HuH-7.5 (cell line): Measurements from ENCODE around the gene ARID1B.

Source experiments
- DNase-seq: peaks from one replicate; pipeline ENCODE4 v3.0.0; 2011; ENCODE audit warnings: low spot score

Gene ARID1B

DNA sequence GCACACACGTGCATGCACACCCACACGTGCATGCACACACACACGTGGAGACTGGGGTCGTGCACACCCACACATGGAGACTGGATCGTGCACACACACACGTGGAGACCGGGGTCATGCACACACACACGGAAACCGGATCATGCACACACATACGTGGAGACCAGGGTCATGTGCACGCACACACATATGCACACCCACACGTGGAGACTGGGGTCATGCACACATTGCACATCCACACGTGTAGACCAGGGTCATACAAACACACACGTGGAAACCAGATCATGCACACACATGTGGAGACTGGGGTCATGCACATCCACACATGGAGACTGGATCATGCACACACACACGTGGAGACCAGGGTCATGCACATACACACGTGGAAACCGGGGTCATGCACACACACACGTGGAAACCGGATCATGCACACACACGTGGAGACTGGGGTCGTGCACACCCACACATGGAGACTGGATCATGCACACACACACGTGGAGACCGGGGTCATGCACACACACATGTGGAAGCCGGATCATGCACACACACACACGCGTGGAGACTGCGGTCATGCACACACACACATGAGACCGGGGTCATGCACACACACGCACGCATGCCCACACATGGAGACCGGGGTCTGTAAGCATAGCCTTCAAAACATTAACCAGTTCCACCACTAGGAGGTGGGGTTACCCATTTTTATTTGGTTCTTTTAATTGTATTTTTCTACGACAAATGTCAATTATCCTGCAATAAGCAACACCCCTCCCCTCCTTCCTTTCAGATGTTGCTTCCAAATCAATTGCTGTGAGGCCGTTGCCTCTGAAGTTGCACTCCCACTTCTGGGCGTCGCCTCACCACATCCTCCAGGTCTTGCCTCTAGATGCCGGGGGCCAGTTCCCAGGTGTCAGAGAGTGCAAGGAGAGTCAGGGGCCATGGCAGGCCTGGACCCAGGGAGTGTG lies 450.3 kb downstream of the ARID1B start:
- DNase-seq, result peak; percentile 38

DNA sequence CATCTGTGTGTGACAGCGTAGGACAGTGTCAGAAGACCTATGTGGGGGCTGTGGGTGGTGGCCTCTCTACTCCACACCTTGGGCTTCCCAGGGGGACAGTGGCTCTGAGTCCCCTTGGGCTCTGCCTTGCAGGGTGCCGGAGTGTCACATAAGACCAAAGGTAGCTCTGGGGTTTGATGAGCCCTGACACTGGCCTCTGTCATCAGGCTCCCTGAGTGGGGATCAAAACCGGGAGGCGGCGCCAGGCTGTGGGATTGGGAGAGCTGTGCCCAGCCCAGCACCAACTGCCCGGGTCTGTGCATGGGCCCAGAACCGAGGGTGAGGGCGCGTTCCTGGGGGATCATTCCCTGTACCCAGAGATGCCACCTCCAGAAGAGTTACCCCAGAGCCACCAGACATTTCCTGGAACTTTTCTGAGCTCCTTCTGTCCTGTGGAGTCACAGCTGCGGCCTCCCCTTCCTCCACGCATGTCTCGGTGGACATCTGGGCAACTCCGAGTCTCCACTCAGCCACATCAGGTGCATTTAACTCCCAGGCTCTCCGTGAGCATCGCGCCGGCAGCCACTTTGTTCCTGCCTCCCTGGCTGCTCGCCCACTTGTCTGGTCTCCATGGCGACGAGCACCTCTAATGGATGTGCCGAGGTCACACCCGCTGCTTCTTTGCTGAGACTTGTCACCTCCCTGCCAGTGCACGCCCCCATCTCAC lies 451.4 kb downstream of the ARID1B start:
- no peak for DNase-seq

DNA sequence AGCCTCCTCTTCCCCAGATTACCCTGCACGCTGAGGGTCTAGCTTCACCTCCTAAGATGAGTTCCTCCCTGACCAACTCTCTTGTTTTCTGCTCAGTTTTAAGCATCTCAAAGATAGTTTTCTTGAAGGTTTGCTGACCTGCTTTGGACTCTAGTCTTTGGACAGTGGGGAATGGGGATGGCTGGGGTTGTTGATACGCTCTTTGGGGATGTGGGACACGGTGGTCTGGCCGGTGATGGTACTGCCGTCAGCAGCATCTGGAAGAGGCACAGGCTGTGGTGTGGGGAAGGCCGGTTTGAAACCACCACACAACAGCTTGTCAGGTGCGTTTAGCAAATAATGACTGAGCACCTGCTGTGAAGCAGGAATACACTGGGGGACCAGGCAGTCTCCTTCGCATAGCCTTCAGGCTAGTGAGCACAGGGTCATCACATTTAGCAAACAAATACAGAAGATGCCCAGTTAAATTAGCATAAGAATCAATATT lies 452.0 kb downstream of the ARID1B start:
- no peak for DNase-seq

DNA sequence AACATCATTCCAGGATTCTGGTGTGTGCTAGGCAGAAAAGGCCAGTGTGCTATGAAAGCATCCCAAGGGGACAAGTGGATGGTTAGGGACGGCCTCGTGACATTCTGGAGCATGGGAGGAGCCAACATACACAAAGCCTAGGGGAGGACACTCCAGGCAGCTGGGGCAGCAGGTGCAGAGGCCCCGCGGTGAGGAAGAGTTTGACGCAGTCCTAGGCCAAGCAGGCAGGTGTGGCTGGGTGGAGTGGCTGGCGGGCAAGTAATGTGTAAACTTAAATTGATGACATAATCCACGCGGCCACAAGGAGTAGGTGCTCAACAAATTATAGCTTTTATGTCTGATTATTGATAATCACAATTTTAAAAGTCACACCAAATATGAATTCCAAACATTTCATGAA lies 452.5 kb downstream of the ARID1B start:
- DNase-seq, result no peak

DNA sequence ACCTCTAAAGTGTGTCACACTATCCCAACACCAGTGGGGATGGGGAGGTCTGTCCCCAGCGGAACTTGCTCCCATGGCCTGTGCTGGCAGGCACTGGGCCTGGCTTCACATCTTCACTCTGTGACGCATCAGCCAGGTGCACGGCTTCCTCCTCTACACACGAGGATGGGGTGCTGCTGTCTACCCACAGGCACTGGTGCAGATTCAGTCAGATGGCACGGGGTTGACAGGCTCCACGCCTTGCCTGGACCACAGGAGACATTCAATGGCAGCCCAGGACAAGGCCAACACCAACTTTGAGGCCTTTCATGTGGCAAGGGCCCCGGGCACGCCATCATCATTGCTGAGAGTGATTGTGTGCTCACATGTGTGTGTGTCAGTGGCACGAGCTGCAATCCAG lies 453.7 kb downstream of the ARID1B start:
- DNase-seq, result no peak

DNA sequence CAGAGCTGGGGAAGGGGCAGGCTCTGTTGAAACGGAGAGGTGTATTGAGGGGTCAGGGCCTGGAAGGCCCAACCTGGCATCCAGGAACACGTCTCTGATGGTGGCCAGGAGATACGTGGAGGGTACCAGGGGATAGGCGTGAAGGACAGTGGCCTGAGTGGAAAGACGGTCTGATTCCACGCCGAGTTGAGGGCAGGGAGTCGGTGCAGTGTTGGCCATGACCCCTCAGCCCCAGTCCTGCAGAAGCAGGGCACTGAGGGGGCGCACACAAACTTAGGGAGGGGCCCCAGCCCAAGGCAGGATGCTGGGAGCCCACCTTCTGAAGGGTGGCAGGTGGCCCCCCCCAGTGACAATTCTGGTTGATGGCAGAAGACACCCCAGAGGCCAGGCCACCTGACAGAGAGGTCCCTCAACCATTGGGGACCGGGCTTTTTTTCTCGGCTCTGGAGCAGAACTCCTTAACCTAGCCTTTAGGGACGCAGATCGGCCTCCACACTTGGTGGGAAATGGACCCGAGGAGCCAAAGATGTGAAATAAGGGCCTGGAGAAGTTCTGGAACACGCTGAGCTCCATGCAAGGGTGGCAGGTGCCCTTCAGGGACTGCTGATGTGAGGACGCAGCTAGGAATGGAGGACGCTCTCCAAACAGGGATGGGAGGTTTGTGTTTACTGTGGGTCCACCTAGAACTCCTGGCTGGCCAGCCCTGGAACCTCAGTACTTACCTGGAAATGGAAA lies 455.1 kb downstream of the ARID1B start:
- no peak for DNase-seq

DNA sequence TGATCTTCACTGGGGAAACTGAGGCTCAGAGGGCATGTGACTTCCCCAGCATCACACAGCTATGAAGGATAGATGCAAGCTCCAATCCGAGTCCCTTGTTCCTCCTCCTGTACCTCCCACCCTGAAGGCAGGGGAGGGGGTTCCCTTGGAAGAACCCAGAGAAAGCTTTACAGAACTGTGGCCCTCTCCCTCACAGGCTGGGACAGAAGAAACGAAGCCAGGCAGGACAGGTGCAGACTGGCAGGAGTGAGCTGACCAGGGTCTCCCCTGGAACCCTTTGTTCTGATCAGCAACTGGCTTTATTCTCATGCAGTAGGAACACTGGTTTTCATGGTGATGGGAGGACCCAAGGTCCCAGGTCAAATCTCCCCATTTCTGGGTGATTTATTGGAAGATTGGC lies 456.0 kb downstream of the ARID1B start:
- no peak for DNase-seq

DNA sequence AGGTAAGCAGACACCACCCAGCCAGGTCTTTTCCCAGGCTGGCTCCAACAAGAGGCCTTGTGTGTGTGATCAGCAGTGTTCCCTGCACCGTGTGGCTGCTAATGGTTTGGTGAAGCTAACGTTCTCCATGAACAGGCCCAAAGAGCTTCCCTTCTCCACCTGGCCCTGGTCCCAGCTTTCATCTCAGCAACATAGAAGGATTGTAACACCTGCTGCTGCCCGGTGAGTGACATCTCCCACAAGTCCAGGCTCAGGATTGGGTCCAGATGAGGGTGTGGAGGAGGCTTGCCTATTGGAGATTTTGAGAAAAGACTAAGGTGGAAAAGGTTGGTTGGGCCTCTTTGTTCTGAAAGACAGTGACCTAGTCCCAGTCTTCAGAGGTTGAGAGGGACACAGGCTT lies 456.5 kb downstream of the ARID1B start:
- no peak for DNase-seq

DNA sequence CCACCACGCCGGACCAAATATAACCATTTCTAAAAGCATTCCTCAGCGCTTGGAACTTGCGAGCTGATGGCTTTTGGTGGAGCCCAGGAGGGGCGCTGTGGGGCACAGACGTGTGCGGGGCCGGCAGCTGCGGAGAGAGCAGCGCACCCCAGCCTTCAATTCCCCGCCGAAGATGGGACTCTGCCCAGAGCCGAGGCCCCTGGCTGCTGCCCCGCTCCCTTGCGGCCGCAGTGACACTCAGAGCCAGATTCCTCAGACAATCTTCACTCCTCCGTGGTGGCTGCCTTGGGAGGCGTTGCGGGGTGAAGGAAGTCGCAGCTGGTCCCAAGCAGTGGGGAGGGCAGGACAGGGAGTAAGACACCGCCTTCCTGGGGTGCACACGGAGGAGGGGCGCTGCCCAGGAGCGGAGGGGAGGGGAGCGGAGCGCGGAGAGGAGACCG lies 458.4 kb downstream of the ARID1B start:
- DNase-seq, result peak; percentile 82

DNA sequence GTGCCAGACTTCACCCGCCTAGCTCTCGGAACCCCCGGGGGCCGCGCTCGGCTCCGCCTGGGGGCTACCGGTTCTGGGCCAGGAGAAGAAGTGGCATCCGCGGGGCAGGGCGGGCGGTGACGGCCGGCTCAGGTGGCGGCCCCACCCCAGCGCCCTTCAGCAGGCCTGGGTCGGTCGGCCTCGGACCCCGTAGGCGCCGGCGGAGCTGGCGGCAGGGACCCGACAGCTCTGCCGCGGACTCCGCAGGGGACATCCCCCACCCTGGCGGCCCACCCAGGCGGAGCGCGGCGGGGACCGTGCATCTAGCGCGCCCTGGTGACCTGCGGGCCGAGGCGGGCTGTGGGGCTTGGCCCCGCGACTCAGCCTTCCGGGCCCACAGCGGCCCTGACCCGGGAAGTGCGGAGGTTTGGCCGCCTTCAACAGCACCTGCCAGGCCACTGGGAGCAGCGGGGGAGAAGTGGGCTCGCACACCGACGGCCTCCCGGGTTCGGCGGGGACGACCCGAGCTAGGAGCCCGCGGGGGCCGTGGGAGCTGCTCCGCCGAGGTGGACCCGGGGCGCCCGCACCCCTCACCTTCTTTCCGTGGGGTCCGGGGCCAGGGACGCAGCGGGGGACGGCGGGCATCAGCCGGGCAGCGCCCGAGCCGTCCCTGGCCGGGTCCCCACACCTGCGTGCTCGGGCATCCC lies 459.0 kb downstream of the ARID1B start:
- DNase-seq, result peak; percentile 42

DNA sequence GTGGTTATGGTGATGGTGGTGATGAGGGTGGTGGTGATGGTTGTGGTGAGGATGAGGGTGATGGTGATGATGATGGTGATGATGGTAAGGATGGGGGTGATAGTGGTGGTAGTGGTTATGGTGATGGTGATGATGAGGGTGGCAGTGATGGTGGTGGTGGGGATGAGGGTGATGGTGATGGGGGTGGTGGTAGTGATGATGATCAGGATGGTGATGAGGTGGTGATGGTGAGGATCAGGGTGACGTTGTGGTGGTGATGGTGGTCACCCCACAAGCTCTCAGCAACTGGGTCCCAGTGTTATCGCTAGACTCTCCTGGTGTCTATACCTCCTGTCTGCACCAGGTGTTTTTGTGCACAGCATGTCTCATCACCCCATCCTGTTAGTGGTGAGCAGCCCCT lies 461.2 kb downstream of the ARID1B start:
- DNase-seq, result no peak

DNA sequence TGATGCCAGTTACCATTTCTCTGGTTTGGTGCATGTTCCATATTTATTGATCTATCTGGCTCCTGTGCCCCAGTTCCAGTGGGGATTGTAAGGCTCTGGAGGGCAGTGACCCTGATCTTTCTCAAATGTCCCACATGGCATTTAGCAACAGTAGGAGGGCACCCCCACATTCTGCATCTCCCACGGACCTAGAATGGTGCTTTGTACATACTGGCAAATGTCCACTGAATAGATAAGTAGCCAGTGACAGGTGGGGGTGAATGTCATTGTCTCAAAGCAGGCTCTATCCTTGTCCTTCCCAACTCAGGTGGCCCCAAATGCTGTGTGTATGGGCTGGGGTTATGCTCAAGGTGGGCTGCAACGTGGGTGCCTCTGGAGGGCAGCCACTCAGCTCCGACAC lies 462.0 kb downstream of the ARID1B start:
- DNase-seq, result no peak

DNA sequence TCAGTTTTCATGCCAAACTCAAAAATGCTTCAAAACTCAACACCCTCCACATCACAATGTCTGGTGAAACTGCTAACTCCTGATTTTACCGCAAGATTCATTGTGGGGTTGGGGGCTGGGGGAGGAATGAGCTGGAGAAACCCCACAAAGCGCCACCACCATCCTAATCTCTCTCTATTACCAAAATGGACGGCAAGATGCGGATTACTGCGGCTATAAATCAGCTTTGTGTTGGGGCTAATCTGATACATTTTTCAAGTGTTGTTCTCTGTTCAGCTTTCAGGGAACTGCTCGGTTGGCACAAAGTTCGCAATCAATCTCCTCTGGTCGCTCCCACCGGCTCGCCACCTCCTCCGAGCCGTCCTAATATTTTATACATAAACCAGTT lies 462.5 kb downstream of the ARID1B start:
- no peak for DNase-seq

DNA sequence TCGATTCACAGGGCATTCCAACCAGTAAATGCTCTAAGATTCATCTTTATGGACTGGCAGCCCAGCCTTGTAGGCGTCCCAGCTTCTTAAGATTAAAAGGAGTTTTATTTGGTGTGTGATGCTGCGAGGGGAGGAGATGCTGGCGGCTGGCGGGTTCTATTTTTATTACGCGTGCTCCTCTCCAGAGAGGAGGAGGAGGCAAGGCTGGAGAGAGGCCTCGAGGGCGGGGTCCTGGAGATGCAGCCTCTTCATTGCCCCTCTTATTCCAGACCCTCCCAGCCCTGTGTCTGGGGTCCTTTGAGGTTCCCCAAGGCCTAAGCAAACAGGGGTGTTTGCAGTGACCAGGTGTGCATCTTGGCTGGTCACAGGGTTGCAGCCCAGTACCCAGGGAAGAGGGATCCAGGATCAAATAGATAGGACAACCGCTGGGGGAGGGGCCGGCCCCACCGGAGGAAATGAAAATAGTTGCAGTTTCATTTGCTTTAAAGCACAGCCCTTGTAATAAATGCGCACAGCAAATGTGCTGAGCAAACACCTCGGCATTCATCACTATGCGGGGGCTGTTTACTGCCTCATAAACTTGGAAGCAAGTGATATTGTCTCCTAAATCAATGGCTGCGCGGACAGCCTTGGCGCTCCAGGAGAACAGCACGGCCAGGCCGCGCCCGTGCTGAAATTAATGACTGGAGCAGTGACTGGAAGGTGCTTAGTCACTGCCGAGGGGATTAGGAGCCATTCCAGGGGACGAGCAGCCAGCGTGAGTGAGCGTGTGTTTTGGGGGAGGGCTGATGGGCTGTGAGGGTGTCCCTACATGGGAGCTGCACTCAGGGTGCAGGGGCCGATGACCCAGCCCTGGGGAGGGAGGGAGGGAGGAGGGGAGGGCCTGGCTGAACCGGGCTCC lies 463.1 kb downstream of the ARID1B start:
- DNase-seq, result peak; percentile 36

DNA sequence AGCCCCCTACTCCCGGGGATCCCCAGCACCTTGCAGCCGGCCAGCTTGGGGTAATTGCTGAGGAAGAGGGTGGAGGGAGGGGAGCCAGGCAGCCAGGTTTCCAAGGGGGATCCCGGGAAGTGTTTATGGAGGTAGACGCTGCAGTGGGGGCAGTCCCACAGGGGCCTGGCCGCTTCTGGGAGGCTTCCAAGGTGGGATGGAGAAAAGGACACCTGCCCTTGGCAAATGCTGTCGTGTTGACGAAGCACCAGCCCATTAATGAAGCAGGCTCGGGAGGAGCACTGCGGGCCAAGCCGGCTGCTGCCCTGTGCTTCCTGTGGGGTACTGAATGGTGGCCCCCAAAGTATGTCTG lies 463.8 kb downstream of the ARID1B start:
- no peak for DNase-seq

DNA sequence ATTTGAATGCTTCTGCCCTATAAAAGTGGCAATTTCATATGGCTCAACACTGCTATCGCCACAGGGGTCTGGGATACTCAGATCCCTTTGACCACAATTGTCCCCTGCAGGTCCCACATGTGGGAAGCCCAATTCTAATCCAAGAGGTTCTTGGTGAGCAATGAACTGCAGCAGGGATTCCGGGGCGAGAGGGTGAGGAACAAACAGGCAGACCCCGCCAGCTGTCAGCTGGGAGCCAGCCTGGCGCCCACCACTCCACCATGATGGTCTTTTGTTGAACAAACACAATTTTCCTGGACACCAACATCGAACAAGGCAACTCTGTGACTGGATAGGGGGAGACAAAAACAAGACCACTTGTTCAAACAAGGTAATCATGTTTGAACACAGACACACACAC lies 465.6 kb downstream of the ARID1B start:
- no peak for DNase-seq

DNA sequence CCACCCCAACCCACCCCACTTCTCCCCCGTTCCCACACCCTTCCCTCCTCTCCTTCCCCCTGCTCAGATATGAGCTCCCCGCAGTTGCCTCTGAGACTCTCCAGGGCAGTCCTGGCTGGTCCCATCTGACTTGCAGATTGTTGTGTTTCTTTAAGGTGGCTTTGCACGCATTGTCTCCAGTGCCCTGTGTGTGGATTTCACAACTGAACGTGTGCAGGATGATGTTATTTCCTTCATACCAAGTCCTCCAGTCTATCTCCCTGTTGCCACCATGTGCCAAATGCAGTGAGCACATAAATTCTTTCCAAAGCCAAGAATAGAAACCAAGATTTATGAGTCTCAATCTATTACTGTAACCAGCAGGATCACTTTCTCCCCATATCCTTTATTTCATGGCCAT lies 467.0 kb downstream of the ARID1B start:
- DNase-seq, result no peak

DNA sequence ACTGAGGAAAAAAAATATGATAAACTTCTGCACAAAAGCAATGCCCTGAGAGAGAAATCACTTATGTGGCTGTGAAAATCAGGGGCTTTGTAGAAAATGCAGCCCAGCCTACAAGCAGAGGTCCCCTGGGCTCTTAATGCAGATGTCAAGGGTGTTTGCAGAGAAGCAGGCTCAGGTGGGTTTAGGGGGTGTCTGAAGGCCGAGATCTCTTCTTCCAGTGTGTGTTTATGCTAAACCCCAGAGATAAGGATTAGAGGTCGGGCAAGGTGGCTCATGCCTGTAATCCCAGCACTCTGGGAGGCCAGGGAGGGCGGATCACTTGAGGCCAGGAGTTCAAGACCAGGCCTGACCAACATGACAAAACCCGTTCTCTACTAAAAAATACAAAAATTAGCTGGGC lies 467.6 kb downstream of the ARID1B start:
- DNase-seq, result no peak

DNA sequence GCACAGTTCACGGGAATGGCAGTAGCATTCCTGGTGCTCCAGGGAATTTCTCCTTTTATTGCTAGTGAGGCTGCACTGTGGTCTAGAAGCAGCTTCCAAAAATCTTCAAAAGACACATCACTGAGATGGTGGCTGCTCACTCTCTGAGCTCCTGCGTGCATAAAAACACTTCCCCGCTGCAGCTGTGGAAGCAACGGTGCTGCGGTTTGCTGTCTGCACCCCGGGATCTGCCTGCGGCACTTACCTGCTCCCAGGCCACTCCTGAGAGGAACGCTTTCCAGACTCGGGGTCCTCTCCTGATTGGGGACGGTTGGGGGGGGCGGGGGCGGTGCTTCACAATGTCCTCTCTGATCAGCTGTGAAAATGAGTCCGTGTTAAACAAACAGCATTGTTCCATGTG lies 468.3 kb downstream of the ARID1B start:
- no peak for DNase-seq

DNA sequence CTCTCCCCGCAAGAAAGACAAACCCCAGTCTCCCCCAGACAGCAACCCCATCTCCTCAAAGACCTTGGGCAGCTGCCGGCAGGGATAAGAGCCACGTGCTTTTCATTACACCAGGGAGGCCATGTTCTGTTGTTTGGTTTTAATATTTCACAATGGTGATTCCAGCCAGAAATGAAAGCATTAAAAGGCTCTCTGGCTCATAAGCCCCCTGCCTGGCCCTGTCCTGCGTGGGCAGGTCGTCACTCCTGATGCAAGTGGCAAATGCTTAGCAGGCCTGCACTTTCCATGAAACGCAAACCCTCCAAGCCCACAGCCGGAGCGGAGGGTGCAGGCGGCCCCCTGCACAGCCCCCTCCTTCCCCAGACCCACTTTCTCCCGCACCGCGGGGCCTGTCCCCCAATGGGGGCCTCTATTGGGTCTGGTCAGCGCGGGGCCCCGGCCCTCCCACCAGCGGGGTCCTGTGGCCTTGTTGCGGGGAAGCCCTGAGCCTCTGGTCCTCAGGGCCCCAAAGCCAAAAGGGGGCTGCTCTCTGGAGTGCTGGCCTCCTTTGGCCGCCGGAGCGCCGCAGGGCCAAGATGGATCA lies 469.0 kb downstream of the ARID1B start:
- no peak for DNase-seq
